ENCODE results near the gene PLXNA4.

GRCh38 chr7:132255898-132256297 is 320.4 kb downstream of the PLXNA4 start:
- TF ChIP-seq CTCF (IDR thresholded peaks at IDR 0.05 in 2 of 3, conservative IDR thresholded peaks at IDR 0.05 in 1 of 3; ENCODE audit: borderline replicate concordance in 1 of 3, insufficient read depth in 1 of 3, low read depth in 2 of 3, low read length in 2 of 3) (no peak), SP1 (IDR thresholded peaks at IDR 0.05; ENCODE audit: low read depth) (no peak), JUND (IDR thresholded peaks at IDR 0.05) (no peak), POLR2AphosphoS5 (IDR thresholded peaks at IDR 0.05; ENCODE audit: low read depth, low read length) (no peak), POLR2A (IDR thresholded peaks at IDR 0.05; ENCODE audit: borderline replicate concordance, extremely low read depth, insufficient read depth, insufficient read length) (no peak), ZNF274 (IDR thresholded peaks at IDR 0.05; ENCODE audit: low read depth, low read length) (no peak), SIN3A (IDR thresholded peaks at IDR 0.05; ENCODE audit: low read depth) (no peak), EZH2phosphoT487 (IDR thresholded peaks at IDR 0.05; ENCODE audit: borderline replicate concordance) (no peak), EZH2 (IDR thresholded peaks at IDR 0.05) (no peak)
